GM21360 (cell line): ENCODE results near the gene DMD.

Experiments used
- ATAC-seq: cut with Tn5 transposase; IDR thresholded peaks from one replicate; pipeline ENCODE4 v1.9.1; 2021; ENCODE audit warnings: mild to moderate bottlenecking, moderate library complexity; ENCODE audit not compliant: unreplicated experiment

DMD gene

DNA sequence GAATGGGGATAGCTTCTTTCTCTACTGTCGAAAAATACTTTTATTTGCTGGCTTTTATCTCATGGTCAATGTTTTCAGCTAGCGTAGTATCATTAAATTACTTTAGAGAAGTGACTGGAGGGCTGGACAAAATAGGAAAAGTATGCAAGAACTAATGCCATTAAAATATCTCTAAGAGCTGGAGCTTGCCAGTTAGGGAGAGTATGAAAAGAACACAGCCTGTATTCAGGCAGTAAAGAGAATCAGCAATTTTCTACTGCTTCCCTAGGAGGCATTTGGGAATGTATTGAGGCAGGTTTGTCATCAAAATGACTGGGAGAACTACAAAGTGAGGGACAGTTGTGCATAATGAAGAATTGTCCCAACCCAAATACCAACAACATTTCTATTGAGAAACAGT, 2096.5 kb downstream of the DMD start:
- ATAC-seq = no peak

DNA sequence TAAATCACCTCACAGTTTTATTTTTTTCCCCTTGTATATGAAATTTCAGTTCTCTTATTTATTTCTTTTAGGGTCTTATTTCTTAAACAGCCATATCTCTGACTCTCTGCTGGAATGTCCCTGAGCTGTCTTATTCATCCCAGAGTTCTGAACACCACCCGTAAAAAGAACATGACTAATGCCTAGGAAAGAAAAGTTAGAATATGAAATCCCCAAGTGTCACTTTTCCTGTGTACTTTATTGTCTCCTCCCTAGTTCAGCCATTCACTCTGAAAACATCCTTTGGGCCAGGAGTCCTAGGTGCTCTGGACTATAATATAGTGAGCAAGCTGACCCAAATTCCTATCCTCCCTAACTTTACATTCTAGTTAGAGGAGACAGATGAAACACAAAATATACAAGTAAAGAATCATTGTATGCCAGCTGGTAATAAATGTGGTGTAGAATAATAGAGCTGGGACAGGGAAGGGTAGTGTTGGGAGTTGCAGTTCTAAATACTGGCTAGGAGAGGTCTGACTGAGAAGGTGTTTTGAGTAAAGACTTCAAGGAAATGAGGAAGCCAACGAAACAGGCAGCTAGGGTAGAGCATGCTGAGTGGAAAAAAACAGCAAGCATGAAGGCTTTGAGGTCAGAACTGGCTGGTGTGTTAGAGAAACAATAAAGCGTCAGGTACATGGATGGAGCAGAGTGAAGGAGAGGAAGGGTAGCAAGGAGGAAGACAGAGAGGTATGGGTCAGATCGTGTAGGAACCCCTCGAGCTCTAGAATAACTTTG, 2098.9 kb downstream of the DMD start:
- no peak for ATAC-seq

DNA sequence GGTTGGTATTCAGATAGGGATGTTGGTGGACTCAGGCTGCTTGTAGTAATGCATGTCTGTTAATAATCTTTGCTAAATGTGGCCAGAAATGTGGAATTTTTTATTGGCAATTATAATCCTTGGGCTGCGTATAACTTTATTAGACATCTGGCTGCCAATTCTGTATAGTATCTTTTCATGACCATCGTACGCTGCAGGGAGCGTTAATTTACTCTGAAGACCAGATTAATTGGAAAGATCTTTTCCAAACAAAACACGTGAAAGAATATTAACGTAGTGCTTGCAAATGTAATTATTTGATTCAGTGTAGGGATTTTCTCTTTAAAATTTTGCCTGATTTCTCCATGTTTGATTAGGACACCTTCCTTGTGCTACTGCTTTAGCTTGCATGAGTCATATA, 2100.7 kb downstream of the DMD start:
- ATAC-seq = no peak

DNA sequence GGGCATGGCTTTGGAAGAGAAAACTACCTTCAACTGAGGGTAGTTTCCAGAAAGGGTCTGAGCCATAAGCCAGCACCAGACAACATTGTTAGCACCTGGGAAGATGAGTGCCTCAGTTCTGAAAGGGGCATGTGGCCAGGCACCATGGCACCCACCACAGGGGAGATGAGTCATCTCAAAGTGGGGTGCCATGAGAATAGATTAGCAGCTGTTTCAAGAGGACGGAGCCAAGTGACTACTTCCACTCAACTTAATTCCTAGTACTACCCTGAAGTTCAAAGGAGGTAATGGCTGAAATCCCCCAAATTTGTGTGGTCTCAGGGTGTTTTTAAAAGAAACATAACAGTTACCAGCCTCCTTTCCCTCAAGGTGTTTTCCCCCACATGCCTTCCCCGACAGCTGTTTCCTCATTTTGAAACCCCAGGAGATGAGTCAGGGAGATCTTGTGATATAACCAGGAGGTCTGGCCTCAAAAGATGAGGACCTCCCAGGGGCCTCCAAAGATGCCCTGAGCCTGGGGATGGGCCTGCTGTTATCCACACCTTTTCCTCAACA, 2111.7 kb downstream of the DMD start:
- ATAC-seq = peak; percentile 85

DNA sequence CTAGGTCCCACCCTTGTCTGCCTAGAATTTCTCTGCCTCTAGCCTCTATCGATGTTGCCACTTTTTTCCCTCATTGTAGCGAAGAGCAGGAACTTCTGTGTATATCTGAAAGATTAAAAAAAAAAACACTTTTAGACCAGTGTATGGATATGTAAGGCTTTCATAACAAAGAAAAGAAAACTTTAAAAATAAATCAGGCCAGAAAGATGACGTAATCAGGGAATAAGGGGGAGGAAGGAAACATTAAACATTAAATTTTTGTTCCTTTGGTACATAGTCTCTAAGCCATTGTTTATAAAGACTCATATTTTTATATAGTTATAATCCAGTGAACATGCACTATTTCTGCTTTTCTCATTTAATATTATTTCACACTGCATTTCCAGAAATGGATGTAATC, 2113.3 kb downstream of the DMD start:
- ATAC-seq = no peak

DNA sequence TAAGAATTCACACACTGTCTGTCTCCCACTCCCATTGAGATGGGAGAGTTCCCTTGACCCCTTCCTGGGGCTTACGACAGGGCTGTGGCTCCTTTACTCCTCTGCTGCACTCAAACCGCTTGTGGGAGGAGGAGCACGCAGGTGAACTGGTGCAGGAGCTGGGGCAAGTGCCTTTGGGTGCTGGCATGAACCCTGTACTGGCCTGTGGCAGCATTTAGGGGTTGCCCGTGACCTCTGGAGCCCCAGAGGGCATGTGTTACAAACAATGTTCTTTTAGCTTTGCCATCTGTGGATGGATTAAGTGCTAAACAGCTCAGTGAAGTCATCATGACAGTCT, 2117.7 kb downstream of the DMD start:
- ATAC-seq = peak; percentile 14

DNA sequence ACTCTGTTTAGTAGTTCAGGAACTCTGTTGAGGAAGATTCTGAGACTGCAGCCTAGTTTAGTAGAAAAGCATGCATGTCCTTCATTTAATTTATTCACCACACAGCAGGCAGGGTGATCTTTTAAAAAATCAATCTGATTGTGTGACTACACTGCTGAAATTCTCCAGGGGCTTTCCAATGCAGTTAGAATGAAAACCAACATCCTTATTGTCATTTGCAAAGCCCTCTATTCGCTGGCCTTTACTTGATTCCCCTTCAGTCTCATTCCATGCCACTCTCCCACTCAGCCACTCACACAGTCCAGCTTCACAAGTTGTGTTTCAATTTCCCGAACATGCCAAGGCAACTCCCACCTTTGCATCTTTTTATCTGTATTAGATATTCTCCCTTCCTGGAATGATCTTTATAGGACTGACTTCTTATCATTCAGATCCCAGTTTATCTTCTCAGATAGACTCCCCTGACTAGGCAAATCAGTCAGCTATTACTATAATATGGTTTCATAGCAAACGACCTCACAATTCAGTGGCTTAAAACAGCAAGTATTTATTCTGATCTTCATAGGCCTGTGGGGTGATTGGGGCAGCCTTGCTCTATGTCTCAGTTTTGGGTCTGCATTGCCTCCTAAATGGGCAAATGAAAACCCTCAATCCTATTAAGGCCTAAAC, 2118.2 kb downstream of the DMD start:
- ATAC-seq = peak; percentile 57

DNA sequence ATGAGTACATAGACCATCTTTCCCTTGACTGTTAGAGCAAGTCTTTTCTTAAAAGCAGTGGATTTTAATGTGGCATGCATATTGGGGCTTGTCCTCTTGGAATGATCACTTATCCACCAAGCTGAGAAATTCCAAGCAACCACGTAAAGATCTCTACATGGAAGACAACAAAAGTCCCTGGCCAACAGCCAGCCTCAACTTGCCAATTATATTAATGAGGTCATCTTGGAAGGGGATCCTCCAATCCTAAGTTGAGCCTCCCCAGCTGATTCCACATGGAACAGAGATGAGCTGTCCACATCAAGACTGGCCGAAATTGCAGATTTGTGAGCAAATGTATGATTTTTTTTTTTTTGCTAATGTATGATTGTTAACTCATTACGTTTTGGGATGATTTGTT, 2118.9 kb downstream of the DMD start:
- no peak for ATAC-seq

DNA sequence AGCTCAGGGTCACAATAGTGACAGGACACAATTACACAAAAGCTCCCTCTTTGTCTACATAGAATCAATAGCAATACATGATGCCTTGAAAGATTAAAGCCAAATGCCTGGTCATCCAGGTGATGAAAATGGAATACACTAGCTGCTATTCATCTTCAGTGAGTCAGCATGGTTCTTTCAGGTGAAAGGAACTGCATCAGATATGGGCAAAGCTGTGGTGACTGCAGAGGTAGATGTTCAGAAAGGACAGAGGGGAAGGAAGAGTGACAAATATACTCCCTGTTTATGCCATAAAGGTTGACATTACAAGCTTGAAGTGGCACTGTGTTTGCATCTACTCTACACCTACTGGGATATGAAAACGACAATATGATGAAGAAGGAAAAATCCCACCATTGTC, 2119.5 kb downstream of the DMD start:
- ATAC-seq = no peak

DNA sequence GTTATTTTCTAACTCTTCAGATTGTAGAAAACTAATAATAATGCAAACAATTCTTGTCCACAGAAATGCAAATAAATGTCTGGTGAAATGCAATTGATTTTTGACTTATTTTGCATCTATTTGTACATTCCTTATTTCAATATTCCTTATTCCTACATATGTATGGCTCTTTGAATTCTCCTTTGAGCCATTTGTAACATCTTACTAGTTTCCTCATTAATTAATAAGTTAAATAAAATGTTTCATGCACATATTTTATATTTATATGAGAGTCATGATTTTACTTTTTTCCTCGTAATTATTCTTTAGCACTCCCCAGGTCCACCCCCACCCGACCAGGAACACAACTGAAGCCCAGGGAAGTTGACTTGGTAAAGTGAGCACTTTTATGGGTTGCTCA, 2136.8 kb downstream of the DMD start:
- no peak for ATAC-seq

DNA sequence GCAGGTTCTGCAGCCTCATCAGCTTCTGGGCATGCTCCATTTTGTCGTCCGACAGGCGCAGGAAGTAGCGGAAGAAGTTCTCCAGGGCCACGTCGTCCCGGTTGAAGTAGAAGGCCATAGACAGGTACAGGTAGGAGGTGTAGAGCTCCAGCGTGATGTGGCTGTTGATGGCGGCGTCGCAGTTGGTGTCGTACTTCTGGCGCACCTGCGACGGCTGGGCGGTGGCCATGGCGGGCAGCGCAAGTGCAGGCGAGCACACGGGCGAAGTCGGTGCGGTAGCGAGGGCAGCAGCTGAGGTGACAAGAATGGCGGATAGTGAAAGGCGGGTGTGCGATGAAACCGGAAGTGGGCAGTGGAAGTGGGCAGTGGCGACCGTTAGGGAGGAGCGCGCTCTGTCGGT, 2139.6 kb downstream of the DMD start, which contains the start of gene FTHL17:
Gene FTHL17 (minus strand): TSS at position 317 of the 400 bp plus-strand sequence. CDS start 88 bp downstream, at position 229.
- ATAC-seq = no peak

DNA sequence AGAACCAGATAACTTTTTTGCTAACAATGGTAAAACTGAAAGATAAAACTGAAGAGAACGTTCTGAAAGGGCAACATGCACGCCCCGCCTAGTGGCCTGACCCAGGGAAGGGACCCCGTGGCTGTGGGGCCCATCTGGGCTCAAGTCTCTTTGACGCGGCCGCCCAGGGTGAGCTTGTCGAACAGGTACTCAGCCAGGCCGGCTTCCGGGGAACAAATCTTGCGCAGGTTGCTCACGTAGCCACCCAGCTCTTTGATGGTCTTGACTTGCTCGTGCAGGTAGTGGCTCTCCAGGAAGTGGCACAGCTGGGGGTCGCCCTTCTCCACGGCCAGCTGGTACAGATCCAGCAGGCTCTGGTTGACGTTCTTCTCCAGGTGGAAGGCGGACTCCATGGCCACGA, 2140.1 kb downstream of the DMD start:
- no peak for ATAC-seq

DNA sequence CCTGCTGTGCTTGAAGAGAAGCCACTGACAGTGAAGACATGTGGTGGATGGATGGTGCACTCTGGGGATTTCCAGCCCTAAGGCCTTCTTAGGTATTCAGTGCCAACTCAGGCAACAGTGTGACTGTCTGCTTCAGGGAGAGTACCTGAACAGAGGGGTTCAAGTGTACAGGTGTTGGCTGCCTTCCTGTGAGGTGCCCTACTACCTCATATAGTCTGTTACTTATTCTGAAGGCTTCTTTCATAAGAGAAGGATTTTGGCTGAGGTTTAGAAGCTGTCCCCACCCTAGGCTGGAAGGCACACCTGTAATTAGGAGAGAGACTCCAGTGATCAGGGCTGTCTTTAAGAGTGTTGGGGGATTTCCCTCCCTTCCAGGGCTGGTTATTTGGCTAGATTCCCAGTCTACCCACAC, 2141.3 kb downstream of the DMD start:
- ATAC-seq = peak; percentile 65
